Prostate gland (tissue), 2 donors: ENCODE data around the gene ATP6V0B.

Source experiments
- CTCF ChIP-seq, 4 experiments: fragments of 200-600 bp in 2 of 4; fragments of 450-650 bp in 2 of 4; sonication (generic) in 2 of 4; IDR thresholded peaks; 1 replicate in 3 of 4; 2 replicates in 1 of 4; pipeline ENCODE4 v1.5.1; 2016 to 2019; ENCODE audit warnings: antibody characterized with exemption in 4 of 4, mild to moderate bottlenecking in 2 of 4, moderate library complexity in 2 of 4
- POLR2A ChIP-seq: fragments of 450-650 bp; IDR thresholded peaks from one replicate; pipeline ENCODE4 v1.6.1; 2016; ENCODE audit warnings: antibody characterized with exemption, mild to moderate bottlenecking
- POLR2AphosphoS5 ChIP-seq: sonication (generic); formaldehyde crosslinking; IDR thresholded peaks from one replicate; pipeline ENCODE4 v1.6.1; 2017; ENCODE audit warnings: antibody characterized with exemption

- TF ChIP-seq CTCF (IDR thresholded peaks at IDR 0.05): no peak
- no peak for TF ChIP-seq POLR2AphosphoS5
- no peak for TF ChIP-seq POLR2A
These were observed 19.3 kb downstream of the ATP6V0B start for GRCh38 chr1:43994071-43994470.
